ENCODE measurements around the gene RPLP2. TPM values are rescaled to one million over a fixed set of nuclear protein-coding genes. Genes with fewer than 3 reads are reported as not detected.

The RPLP2 gene
- total RNA-seq, 2 experiments from 2014 or later, result 2,941 to 2,963 TPM

DNA sequence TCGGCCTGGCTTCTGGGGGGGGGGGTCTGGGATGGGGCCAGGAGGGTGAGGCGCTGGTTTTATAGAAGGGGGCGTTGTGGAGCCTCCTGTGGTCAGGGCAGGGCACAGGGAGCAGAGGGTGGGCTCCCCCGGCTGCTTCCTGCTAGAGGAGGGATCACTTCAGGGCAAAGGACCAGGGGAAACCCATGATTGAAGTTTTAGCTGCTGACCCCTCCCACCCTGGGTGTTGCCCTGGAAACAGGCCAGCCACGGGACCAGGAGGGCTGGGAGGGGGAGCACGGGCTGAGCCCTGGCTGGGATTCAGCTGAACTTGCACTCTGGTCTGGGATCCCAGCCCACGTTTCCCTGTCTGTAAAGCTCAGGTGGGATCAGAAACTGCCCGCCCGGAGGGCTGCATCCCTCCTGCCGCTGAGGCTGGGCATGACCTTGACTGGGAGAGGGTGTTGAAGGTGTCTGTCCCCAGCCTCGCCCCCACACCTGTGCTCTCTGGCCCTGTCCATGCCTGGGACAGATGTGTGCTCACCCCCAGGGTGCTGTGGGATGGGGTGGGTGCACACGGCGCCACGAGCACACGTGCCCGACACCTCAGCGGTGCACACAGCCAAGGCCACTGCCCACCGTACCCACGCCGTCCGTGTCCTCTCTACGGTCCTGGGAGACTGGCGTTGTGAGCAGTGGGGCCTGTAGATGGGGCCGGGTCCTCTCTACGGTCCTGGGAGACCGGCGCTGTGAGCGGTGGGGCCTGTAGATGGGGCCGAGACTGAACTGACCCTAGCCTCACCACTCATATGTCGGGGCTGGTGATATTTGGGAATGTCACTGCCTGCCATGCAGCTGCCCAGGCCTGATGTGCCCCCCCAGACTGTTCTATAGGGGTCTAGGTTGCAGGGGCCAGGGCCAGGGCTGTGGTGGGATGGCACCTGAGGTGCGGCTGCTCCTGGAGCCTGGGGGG lies 35.2 kb downstream of the RPLP2 start:
- H3K4me3 Mint-ChIP-seq, result no peak overlapping the region
- CTCF ChIA-PET, result interaction anchor here (2.6 kb wide), 1 partner anchor 206 kb away, joined by 11 read pairs; no protein-coding TSS in a partner anchor
- POLR2A ChIA-PET, result no interaction called here
- H3K36me3 Mint-ChIP-seq, result peaks cover 3% of the 10 kb centered on the region
- intact Hi-C loops (cut with micrococcal nuclease), result loop anchor here (5.0 kb wide), 1 partner anchor 82 kb away; the partner anchor contains the start of gene AP2A2
- H3K4me1 Mint-ChIP-seq (ENCODE audit: low read depth), result peaks cover 26% of the 10 kb centered on the region
- DNase-seq, result peak; percentile 26
- H3K27me3 Mint-ChIP-seq, result peaks cover 9% of the 10 kb centered on the region
- H3K9me3 Mint-ChIP-seq, result no peaks in the 10 kb centered on the region
- no peak overlapping the region for H3K27ac Mint-ChIP-seq

DNA sequence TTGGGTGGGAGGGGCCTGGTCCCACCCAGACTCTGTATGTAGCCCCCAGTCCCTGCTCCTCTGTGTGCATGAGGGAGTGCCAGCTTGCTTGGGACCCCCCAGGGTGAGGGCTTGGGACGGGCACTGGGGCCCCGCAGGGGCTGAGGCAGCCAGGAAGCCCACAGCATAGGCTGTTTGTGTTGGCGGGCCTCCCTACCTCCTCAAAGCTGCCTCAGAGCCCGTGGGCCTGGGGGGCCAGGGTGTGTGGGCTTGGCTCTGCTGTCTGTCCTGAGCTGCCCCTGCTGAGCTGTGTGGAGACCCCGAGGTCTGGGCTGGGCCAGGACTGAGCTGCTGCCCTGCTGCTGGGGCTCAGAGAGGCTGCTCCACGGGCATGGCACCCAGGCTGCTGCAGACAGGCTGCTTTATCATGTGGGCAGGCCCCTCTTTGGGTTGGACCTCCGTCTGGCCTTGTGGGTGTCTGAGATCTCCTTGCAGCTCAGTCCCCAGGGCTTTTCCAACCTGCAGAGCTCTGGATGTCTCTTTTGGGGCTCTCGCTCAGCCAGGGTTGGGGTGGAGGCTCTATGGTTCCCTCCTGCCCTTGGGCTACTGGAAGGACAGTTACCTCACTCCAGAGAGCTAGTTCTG lies 36.2 kb downstream of the RPLP2 start:
- intact Hi-C loops (cut with micrococcal nuclease), result no loop called here
- Mint-ChIP-seq H3K4me3 (no peak overlapping the region), H3K27me3 (peaks cover 9% of the 10 kb centered on the region), H3K4me1 (ENCODE audit: low read depth) (peaks cover 16% of the 10 kb centered on the region), H3K9me3 (no peaks in the 10 kb centered on the region), H3K27ac (no peak overlapping the region), H3K36me3 (no peaks in the 10 kb centered on the region)
- ChIA-PET CTCF (interaction anchor here (4.2 kb wide), 1 partner anchor 205 kb away, joined by 33 read pairs; no protein-coding TSS in a partner anchor), POLR2A (no interaction called here)
- DNase-seq, result no peak

DNA sequence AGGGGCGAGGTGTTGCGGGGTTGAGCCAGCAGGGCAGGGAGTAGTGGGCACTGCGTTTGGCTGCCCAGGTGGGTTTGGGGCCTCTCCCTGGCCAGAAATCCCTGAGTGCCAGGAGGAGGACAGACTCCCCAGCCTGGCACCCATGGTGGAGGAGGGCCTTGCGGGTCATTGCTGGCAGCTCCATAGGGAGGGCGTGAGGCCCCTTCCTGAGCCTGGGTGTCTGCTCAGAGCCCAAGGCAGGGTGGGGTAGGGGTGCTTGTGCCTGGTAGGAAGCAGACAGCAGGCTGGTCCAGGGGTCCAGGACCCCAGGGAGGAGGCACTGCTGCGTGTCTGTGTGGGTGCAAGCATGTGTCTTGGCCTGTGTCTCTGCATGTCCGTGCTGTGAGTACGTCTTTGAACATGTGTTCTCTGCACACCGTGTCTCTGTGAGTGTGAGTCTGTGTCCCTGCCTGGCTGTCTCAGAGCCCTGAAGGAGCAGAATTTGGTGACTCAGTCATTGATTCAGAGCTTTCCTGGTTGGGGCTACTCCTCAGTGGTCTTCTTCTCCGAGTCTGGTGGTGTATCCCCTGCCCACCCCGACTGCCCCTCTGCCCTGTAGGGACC lies 36.8 kb downstream of the RPLP2 start:
- POLR2A ChIA-PET, result no interaction called here
- Mint-ChIP-seq H3K4me3 (no peak overlapping the region), H3K9me3 (no peaks in the 10 kb centered on the region), H3K36me3 (no peaks in the 10 kb centered on the region), H3K27me3 (peaks cover 9% of the 10 kb centered on the region), H3K27ac (no peak overlapping the region), H3K4me1 (ENCODE audit: low read depth) (peaks cover 11% of the 10 kb centered on the region)
- CTCF ChIA-PET, result interaction anchor here (4.2 kb wide), 1 partner anchor 204 kb away, joined by 33 read pairs; no protein-coding TSS in a partner anchor
- DNase-seq, result no peak
- intact Hi-C loops (cut with micrococcal nuclease), result no loop called here

DNA sequence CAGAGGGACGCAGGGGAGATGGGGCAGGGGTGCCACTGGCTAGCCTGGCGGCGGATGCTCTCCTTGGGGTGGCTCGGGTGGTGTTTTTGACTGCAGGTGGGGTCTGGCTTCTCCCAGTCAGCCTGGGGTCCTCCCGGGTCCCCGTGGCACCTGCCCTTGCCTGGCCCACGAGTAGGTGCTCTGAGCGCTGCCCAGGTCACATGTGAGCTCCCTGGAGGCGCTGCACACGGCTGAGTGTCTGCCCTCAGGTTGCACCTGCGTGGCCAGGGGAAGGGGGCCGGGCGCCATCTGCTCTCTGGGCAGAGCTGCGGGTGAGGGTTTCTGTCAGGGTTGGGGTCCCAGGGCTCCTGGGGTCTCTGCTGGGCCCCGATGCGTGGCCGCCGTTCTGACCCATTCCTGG lies 38.1 kb downstream of the RPLP2 start:
- peaks cover 9% of the 10 kb centered on the region for H3K27me3 Mint-ChIP-seq
- intact Hi-C loops (cut with micrococcal nuclease), result loop anchor here (1.0 kb wide), 1 partner anchor 203 kb away; no protein-coding TSS in a partner anchor
- no peaks in the 10 kb centered on the region for H3K9me3 Mint-ChIP-seq
- ChIA-PET CTCF (interaction anchor here (0.7 to 4.2 kb wide), 7 partner anchors 9 to 727 kb away, joined by 3 to 33 read pairs (median 4); partner anchors contain the start of gene CD151), POLR2A (interaction anchor here (1.4 kb wide), 1 partner anchor 7 kb away, joined by 4 read pairs; no protein-coding TSS in a partner anchor)
- no peak overlapping the region for H3K4me3 Mint-ChIP-seq
- peaks cover 11% of the 10 kb centered on the region for H3K4me1 Mint-ChIP-seq (ENCODE audit: low read depth)
- H3K36me3 Mint-ChIP-seq, result no peaks in the 10 kb centered on the region
- no peak for DNase-seq
- H3K27ac Mint-ChIP-seq, result no peak overlapping the region

DNA sequence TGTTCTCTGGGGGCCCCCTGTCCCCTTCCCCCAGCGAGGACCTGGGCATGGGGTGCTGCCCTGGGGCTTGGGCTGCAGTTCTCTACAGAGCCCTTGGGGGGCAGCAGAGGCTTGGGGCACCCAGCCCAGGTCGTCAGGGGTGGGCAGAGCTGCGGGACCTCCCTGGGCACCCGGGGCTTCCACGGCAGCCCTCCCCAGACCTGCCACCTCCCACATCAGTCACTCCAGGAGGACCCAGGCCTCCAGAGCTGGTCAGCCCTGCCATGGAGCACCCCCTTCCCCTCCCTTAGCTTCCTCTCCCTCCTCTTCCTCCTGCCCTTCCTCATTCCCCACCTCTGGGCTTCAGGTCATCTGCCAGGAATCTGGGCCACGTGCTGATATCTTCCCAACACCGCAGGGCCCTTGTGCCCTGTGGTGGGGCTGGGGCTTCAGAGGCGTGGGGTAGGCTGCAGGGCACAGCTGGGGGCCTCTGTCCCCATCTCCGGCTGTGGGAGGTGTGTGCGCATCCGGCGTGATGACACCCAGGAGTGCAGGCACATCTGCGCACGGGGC lies 38.7 kb downstream of the RPLP2 start:
- POLR2A ChIA-PET, result interaction anchor here (1.4 kb wide), 1 partner anchor 8 kb away, joined by 4 read pairs; no protein-coding TSS in a partner anchor
- peak overlapping the region; percentile 20 for H3K4me3 Mint-ChIP-seq
- CTCF ChIA-PET, result interaction anchor here (0.6 to 4.2 kb wide), 11 partner anchors 10 to 727 kb away, joined by 3 to 33 read pairs (median 3); no protein-coding TSS in a partner anchor

DNA sequence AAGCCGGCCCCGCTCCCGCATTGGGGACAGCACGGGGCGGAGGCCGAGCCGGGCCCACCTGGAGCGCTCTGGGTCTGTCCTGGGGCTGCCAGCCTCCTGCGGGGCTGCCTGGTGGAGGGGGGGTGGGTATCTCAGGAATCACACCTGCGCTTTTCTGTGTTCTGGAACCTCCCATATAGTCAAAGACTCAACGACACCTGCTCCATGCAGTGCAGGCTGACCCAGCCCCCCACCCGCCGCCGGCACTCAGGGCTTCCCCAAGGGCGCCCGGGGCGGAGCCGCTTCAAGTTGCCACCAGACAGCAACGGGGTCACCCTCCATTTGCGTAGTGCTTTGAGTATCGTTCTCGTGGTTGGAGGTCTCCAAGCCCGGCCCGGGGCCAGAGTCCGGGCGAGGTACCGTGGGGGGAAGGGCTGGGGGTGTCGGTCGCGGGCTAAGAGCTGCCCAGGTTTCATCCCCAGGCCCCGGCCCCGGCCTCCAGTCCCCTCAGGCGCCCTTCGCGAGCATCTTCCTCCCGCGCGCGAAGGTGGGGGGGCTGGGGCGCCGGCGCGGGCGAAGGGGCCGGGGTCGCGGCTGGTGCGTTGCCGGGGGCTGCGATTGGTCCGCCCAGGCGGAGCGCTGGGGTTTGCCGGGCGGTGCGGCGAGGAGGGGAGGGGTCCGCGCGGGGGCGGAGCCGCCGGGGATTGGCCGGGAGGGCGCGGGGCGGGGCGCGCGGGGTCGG lies 39.5 kb downstream of the RPLP2 start:
- ChIA-PET CTCF (interaction anchor here (0.7 to 4.2 kb wide), 6 partner anchors 11 to 726 kb away, joined by 3 to 33 read pairs (median 4); no protein-coding TSS in a partner anchor), POLR2A (interaction anchor here (1.4 kb wide), 1 partner anchor 9 kb away, joined by 4 read pairs; no protein-coding TSS in a partner anchor)
- H3K9me3 Mint-ChIP-seq, result no peaks in the 10 kb centered on the region

More for the DNA sequence above, 38.7 kb downstream of the RPLP2 start:
- no peaks in the 10 kb centered on the region for H3K9me3 Mint-ChIP-seq
- no peak overlapping the region for H3K27ac Mint-ChIP-seq
- intact Hi-C loops (cut with micrococcal nuclease), result loop anchor here (1.0 kb wide), 1 partner anchor 203 kb away; no protein-coding TSS in a partner anchor
- peaks cover 9% of the 10 kb centered on the region for H3K27me3 Mint-ChIP-seq
- peaks cover 9% of the 10 kb centered on the region for H3K4me1 Mint-ChIP-seq (ENCODE audit: low read depth)
- no peaks in the 10 kb centered on the region for H3K36me3 Mint-ChIP-seq
- peak; percentile 73 for DNase-seq

DNA sequence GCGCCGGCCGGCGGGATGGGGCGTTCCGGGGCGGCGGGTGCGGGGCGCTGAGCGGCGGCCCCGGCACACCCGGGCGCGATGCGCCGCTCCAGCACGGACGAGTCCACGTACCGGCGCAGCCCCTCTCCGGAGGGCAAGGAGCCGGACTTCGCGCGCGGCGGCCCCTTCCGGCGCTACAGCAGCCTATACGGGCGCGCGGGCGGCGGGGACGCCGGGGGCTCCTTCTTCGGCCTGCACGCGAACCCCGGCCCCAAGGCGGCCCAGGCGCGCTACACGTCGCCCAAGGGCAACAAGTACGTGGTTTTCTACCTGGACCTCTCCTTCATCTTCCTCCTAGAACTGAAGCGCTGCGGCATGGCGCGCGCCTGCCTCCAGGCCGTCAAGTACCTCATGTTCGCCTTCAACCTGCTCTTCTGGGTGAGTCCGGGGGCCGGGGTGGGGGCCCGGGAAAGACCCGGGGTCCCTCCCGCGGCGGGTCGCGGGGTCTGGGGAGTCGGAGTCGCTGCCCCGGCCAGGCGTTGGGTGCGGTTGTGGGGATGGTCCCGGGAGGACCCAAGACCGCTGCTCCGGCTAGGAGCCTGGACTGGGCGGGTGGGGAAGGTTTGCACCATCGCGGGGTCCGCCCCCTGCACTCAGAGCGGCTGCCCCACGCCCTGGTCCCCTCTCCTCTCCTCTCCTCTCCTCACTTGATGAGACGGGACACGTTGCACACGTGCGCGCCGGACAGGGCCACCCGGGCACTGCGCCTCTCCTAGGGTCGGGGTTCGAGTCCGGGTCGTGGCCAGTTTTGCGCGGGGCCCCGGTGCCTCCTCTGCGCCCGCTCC lies 40.4 kb downstream of the RPLP2 start:
- H3K27ac Mint-ChIP-seq, result no peak overlapping the region

More for the DNA sequence above, 39.5 kb downstream of the RPLP2 start:
- Mint-ChIP-seq H3K4me3 (peak overlapping the region; percentile 49), H3K27ac (no peak overlapping the region), H3K36me3 (no peaks in the 10 kb centered on the region), H3K27me3 (peaks cover 6% of the 10 kb centered on the region), H3K4me1 (ENCODE audit: low read depth) (peaks cover 5% of the 10 kb centered on the region)
- DNase-seq, result peak; percentile 38
- intact Hi-C loops (cut with micrococcal nuclease), result no loop called here

DNA sequence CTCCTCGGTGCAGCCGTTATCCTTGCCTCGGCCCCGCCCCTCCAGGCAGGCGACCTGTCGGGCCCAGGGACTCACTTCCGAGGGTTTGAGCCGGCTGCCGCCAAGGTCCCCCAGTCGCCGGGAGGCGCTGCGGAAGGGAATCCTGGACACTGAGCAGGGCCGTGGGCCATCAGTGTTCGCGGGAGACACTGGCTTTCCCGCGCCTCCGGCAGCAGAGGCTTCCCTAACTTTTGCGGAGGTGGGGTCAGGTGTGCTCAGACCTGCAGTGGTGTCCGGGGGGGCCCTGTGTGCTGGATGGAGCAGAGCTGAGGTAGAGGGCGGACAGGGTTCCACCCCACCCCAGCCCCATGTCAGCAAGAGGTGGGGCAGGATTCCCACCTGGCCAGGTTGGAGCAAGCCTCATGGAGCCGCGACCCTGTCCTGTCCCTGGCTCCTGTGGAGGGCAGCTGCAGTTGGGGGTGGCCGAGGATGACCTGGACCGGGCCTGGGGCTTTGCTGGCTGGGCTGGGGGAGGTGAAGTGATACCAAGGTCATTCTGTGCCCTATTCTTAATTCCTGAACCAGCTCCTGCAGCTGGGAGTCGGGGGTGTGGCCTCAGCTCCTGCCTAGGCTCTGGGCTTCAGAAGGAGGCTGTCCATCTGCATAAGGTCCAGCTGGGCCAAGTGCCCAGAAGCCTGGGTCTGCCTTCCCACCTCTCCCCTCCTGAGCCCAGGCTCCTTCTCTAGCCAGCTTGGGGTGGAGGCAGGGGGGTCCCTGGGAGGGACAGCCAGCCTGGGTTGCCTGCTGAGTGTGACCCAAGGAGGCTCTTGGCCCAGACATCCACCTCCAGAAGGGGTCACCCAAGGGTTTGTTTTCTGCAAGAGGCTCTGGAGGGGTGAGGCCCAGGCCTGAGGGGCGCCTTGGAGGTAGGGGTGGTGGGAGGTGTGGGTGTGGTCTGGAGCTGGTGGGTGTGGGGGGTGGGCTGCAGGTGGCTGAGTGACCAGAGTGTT lies 41.3 kb downstream of the RPLP2 start:
- no peak overlapping the region for H3K4me3 Mint-ChIP-seq
- no peaks in the 10 kb centered on the region for H3K36me3 Mint-ChIP-seq
- CTCF ChIA-PET, result interaction anchor here (0.7 to 1.2 kb wide), 3 partner anchors 199 to 201 kb away, joined by 3 read pairs; no protein-coding TSS in a partner anchor
- no peaks in the 10 kb centered on the region for H3K9me3 Mint-ChIP-seq
- POLR2A ChIA-PET, result interaction anchor here (0.7 kb wide), 1 partner anchor 950 kb away, joined by 3 read pairs; no protein-coding TSS in a partner anchor
- intact Hi-C loops (cut with micrococcal nuclease), result no loop called here
- no peak for DNase-seq
- peaks cover 6% of the 10 kb centered on the region for H3K27me3 Mint-ChIP-seq
- H3K27ac Mint-ChIP-seq, result no peak overlapping the region
- peaks cover 5% of the 10 kb centered on the region for H3K4me1 Mint-ChIP-seq (ENCODE audit: low read depth)

More for the DNA sequence above, 40.4 kb downstream of the RPLP2 start:
- peaks cover 6% of the 10 kb centered on the region for H3K27me3 Mint-ChIP-seq
- intact Hi-C loops (cut with micrococcal nuclease), result no loop called here
- H3K36me3 Mint-ChIP-seq, result no peaks in the 10 kb centered on the region
- H3K9me3 Mint-ChIP-seq, result no peaks in the 10 kb centered on the region
- ChIA-PET POLR2A (no interaction called here), CTCF (interaction anchor here (4.2 kb wide), 1 partner anchor 200 kb away, joined by 33 read pairs; no protein-coding TSS in a partner anchor)
- H3K4me3 Mint-ChIP-seq, result no peak overlapping the region
- peaks cover 5% of the 10 kb centered on the region for H3K4me1 Mint-ChIP-seq (ENCODE audit: low read depth)
- no peak for DNase-seq

DNA sequence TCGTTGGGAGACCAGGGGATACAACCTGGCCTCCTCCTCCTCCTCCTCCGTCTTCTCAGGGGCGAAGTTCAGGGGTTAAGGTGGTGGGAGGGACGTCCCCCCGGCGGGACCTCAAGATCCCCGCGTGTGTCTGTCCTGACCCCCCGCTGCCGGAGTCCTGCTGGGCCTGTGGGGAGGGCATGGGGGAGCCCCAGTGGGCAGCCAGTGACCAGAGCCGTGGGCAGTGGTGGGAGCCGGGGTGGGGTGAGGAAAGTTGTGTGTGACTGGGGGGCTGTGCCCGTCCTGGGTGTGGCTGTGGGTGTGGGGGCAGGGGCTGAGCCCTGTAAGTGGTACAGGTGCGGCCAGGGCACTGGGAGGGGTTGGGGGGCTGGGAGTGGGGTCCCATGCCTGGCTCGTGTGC lies 43.0 kb downstream of the RPLP2 start:
- H3K36me3 Mint-ChIP-seq, result no peaks in the 10 kb centered on the region
- H3K27me3 Mint-ChIP-seq, result peaks cover 7% of the 10 kb centered on the region
- ChIA-PET CTCF (interaction anchor here (1.2 kb wide), 1 partner anchor 199 kb away, joined by 3 read pairs; no protein-coding TSS in a partner anchor), POLR2A (no interaction called here)
- no peak for DNase-seq
- no peaks in the 10 kb centered on the region for H3K9me3 Mint-ChIP-seq
- intact Hi-C loops (cut with micrococcal nuclease), result no loop called here
- no peak overlapping the region for H3K27ac Mint-ChIP-seq
- H3K4me3 Mint-ChIP-seq, result no peak overlapping the region
- peaks cover 5% of the 10 kb centered on the region for H3K4me1 Mint-ChIP-seq (ENCODE audit: low read depth)

Measured in activated CD4-positive, alpha-beta memory T cell treated with anti-CD3 and anti-CD28 coated beads for 36 hours (primary cell).